SK-N-MC (cell line): ENCODE data around the gene ACOXL.

Experiments used
- EZH2 ChIP-seq: fragments of 200-600 bp; sonication (generic); IDR thresholded peaks from one replicate; pipeline ENCODE4 v1.6.1; 2017; ENCODE audit warnings: antibody characterized with exemption
- FOXP2 ChIP-seq: optimal IDR thresholded peaks from 2 replicates; pipeline ENCODE3; 2011; ENCODE audit warnings: mild to moderate bottlenecking, moderate library complexity; ENCODE audit not compliant: insufficient read depth; ENCODE audit errors: extremely low read length, control extremely low read depth
- POLR2AphosphoS5 ChIP-seq: IDR thresholded peaks from 2 replicates; pipeline ENCODE4 v1.6.1; 2012; ENCODE audit warnings: mild to moderate bottlenecking, low read depth, low read length, borderline replicate concordance

DNA sequence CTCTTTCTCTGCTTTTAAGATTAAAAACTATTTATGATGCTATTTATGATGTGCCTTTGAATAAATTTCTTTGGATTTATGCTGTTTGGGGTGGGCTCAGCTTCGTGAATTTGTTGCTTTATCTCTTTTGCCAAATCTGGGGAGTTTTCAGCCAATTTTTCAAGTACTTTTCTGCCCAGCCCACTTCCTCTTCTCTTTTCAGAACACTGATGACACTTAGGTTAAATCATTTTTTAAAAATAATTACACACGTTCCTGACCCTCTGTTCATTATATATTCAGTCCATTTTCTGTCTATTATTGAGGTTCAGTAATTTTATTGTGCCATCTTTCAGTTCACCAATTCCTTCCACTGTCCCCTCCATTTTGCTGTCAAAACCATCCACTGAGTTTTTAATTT lies 373.6 kb downstream of the ACOXL start:
- TF ChIP-seq POLR2AphosphoS5 (no peak), EZH2 (no peak), FOXP2 (no peak)
